Suprapubic skin (tissue), 4 donors: ENCODE data around the gene SETD2.
"Not testable (repeated sequence)": the region's sequence is repeated elsewhere in the genome, so short reads cannot be mapped to it uniquely, and the experiment has no call there.

Source experiments
- POLR2A ChIP-seq, 2 donors: fragments of 450-650 bp; IDR thresholded peaks; one replicate each; pipeline ENCODE4 v1.6.1; 2017; ENCODE audit warnings: antibody characterized with exemption in 2 of 2, mild to moderate bottlenecking in 2 of 2, moderate library complexity in 2 of 2
- POLR2AphosphoS5 ChIP-seq, 3 donors: sonication (generic); formaldehyde crosslinking; IDR thresholded peaks; one replicate each; pipeline ENCODE4 v1.6.1; 2017; ENCODE audit warnings: antibody characterized with exemption in 3 of 3
- TF ChIP-seq, protein P1 (sequence below), 2 donors: fragments of 200-600 bp in 1 of 2; fragments of 450-650 bp in 1 of 2; sonication (generic) in 1 of 2; IDR thresholded peaks; one replicate each; pipeline ENCODE4 v1.5.1; 2016 to 2019; ENCODE audit warnings: antibody characterized with exemption in 2 of 2, mild to moderate bottlenecking in 1 of 2, moderate library complexity in 1 of 2

DNA sequence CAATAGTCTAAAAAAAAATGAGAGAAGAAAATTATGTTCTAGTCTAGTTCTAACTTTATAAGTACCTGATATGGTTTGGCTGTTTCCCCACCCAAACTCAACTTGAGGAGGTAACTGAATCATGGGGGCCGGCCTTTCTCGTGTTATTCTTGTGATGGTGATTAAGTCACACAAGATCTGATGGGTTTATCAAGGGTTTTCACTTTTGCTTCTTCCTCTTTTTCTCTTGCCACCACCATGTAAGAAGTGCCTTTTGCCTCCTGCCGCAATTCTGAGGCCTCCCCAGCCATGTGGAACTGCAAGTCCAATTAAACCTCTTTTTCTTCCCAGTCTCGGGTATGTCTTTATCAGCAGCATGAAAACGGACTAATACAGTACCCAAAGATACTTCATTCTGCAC lies 44.5 kb downstream of the SETD2 start:
- TF ChIP-seq, protein P1, sequence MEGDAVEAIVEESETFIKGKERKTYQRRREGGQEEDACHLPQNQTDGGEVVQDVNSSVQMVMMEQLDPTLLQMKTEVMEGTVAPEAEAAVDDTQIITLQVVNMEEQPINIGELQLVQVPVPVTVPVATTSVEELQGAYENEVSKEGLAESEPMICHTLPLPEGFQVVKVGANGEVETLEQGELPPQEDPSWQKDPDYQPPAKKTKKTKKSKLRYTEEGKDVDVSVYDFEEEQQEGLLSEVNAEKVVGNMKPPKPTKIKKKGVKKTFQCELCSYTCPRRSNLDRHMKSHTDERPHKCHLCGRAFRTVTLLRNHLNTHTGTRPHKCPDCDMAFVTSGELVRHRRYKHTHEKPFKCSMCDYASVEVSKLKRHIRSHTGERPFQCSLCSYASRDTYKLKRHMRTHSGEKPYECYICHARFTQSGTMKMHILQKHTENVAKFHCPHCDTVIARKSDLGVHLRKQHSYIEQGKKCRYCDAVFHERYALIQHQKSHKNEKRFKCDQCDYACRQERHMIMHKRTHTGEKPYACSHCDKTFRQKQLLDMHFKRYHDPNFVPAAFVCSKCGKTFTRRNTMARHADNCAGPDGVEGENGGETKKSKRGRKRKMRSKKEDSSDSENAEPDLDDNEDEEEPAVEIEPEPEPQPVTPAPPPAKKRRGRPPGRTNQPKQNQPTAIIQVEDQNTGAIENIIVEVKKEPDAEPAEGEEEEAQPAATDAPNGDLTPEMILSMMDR (IDR thresholded peaks at IDR 0.05): not testable (repeated sequence)
- TF ChIP-seq POLR2A, POLR2AphosphoS5 (IDR thresholded peaks at IDR 0.05): not testable (repeated sequence)
